Natural killer cell (primary cell): ENCODE results near the gene FAH. TPM values are rescaled to one million over a fixed set of nuclear protein-coding genes. Genes with fewer than 3 reads are reported as not detected.

Source experiments
- ATAC-seq, 3 donors: fragments of 150-1000 bp in 2 of 3; fragments of 200-7000 bp in 1 of 3; cut with Tn5 transposase; 1 replicate in 1 of 3; 2 replicates in 2 of 3; pipeline ENCODE4 v1.10.0; 2021; ENCODE audit warnings: mild to moderate bottlenecking in 2 of 3, moderate library complexity in 2 of 3
- DNase-seq, 2 donors: peaks; one replicate each; pipeline versions ENCODE4 v3.0.0 to v3.0.0-alpha.2; 2013 to 2021; ENCODE audit warnings: mixed read lengths in 1 of 2
- H3K27ac ChIP-seq: one replicate; pipeline ENCODE4 v1.5.1; 2013; ENCODE audit warnings: mild to moderate bottlenecking, low read length
- H3K27me3 ChIP-seq: one replicate; pipeline ENCODE4 v1.6.1; 2013; ENCODE audit warnings: low read length; ENCODE audit not compliant: control insufficient read depth, insufficient read depth
- H3K36me3 ChIP-seq: one replicate; pipeline ENCODE4 v1.6.1; 2013; ENCODE audit warnings: low read length; ENCODE audit not compliant: control insufficient read depth, insufficient read depth
- H3K4me1 ChIP-seq: one replicate; pipeline ENCODE4 v1.6.1; 2013; ENCODE audit warnings: low read length; ENCODE audit not compliant: control insufficient read depth, insufficient read depth
- H3K4me3 ChIP-seq: one replicate; pipeline ENCODE4 v1.5.1; 2013; ENCODE audit warnings: low read length
- H3K9me3 ChIP-seq: one replicate; pipeline ENCODE4 v1.6.1; 2013; ENCODE audit warnings: low read length; ENCODE audit not compliant: control insufficient read depth, insufficient read depth
- H3K27ac Mint-ChIP-seq, 2 donors: one replicate each; pipeline ENCODE4 v1.8.0; 2022; ENCODE audit warnings: mild to moderate bottlenecking in 2 of 2, mixed read lengths in 2 of 2, moderate library complexity in 1 of 2
- H3K27me3 Mint-ChIP-seq, 2 donors: one replicate each; pipeline ENCODE4 v1.8.0; 2022; ENCODE audit warnings: low read depth in 2 of 2, mixed read lengths in 2 of 2
- H3K36me3 Mint-ChIP-seq: one replicate; pipeline ENCODE4 v1.8.0; 2022; ENCODE audit warnings: mixed read lengths
- H3K4me1 Mint-ChIP-seq, 2 donors: one replicate each; pipeline ENCODE4 v1.8.0; 2022; ENCODE audit warnings: mixed read lengths in 2 of 2
- H3K4me3 Mint-ChIP-seq: one replicate; pipeline ENCODE4 v1.8.0; 2022; ENCODE audit warnings: mild to moderate bottlenecking, moderate library complexity, mixed read lengths
- H3K9me3 Mint-ChIP-seq, 2 donors: one replicate each; pipeline ENCODE4 v1.8.0; 2022; ENCODE audit warnings: mixed read lengths in 2 of 2
- CTCF ChIP-seq: fragments of 200-600 bp; IDR thresholded peaks from one replicate; pipeline ENCODE4 v1.8.0; 2022; ENCODE audit warnings: antibody characterized with exemption
- WGBS: methylation state at CpG from one replicate; pipeline ENCODE4 v1.1.7; 2013; ENCODE audit warnings: missing lambda C conversion rate; ENCODE audit not compliant: insufficient coverage; 5-methylcytosine and 5-hydroxymethylcytosine counted together
- intact Hi-C: fragments of 100-400 bp; cut with micrococcal nuclease; formaldehyde crosslinking; loops from one replicate; pipeline ENCODE4 v1.14.2; 2022
- total RNA-seq, 4 donors: library from RNA; stranded (reverse); fragments of 120-200 nt in 1 of 4; gene quantifications; one replicate each; pipeline versions ENCODE4 v1.2.3 to v1.2.4, GENCODE V29; 2013 to 2022

FAH gene
- total RNA-seq, 3 donors from 2014 or later (not counting 1 experiment from before 2014, with no cell fraction given), result 12.4 to 14.1 (median 13.5) TPM

DNA sequence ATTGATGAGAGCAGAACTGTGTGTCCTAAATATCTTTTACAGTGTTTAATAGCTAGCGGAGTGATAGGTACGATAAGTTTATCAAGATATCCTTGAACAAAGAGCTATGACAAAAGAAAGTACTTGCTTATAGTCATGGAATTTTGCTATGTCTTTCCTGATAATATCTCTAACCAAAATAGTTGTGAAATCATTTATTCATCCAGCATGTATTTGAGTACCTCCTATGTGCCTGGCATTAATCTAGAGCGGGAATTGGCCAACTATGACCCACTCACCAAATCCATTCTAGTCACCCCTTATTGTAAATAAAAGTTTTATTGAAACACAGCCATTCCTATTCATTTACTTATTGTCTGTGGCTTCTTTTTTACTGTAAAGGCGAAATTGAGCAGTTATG, 46.7 kb upstream of the FAH start:
- TF ChIP-seq CTCF, result no peak
- Histone ChIP-seq H3K4me3 (no peak overlapping the region), H3K36me3 (peaks cover 4% of the 10 kb centered on the region), H3K27ac (no peak overlapping the region), H3K4me1 (no peaks in the 10 kb centered on the region), H3K9me3 (no peaks in the 10 kb centered on the region), H3K27me3 (no peaks in the 10 kb centered on the region)
- Mint-ChIP-seq H3K4me3 (no peak overlapping the region), H3K36me3 (no peaks in the 10 kb centered on the region), H3K4me1 (peaks cover 54 to 69% of the 10 kb centered on the region in 2 donors), H3K9me3 (no peaks in the 10 kb centered on the region), H3K27ac (no peak overlapping the region), H3K27me3 (no peaks in the 10 kb centered on the region)
- WGBS, result 100% methylated on average over 4 of the region's 4 CpGs
- no peak for DNase-seq
- intact Hi-C loops, result no loop called here
- ATAC-seq, result no peak

DNA sequence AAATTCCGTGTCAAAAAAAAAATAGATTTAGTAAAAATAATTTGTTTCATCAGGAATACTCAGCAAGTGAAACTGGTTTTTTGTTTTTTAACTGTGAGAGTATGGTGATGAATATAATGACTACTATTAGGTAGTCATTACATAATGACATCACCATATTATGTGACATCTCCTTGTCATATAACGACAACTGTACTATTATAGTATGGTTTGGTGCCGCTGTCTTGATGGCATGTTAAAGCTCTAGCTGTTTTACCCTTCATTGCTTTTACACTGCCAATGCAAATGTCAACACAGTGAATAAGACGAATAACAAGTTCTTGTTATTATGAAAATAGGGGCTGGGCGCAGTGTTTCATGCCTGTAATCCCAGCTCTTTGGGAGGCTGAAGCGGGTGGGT, 45.6 kb upstream of the FAH start:
- intact Hi-C loops, result no loop called here
- DNase-seq, result no peak

GRCh38 chr15:80107774-80108173, 45.0 kb upstream of the FAH start:
- no peaks in the 10 kb centered on the region for H3K36me3 Mint-ChIP-seq
- DNase-seq (no peak), ATAC-seq (no peak)
- 88% methylated on average over 2 of the region's 3 CpGs for WGBS
- H3K4me3 Mint-ChIP-seq, result no peak overlapping the region
- intact Hi-C loops, result no loop called here
- Histone ChIP-seq H3K9me3 (no peaks in the 10 kb centered on the region), H3K4me3 (no peak overlapping the region), H3K36me3 (peaks cover 4% of the 10 kb centered on the region), H3K27me3 (no peaks in the 10 kb centered on the region), H3K27ac (no peak overlapping the region), H3K4me1 (no peaks in the 10 kb centered on the region)
- H3K27ac Mint-ChIP-seq, result no peak overlapping the region
- TF ChIP-seq CTCF, result no peak
- H3K4me1 Mint-ChIP-seq, result peaks cover 48 to 58% of the 10 kb centered on the region in 2 donors
- no peaks in the 10 kb centered on the region for H3K27me3 Mint-ChIP-seq
- H3K9me3 Mint-ChIP-seq, result no peaks in the 10 kb centered on the region

More for the DNA sequence above, 45.6 kb upstream of the FAH start:
- Histone ChIP-seq H3K36me3 (peaks cover 4% of the 10 kb centered on the region), H3K9me3 (no peaks in the 10 kb centered on the region), H3K4me1 (no peaks in the 10 kb centered on the region), H3K27ac (no peak overlapping the region), H3K27me3 (no peaks in the 10 kb centered on the region), H3K4me3 (no peak overlapping the region)
- Mint-ChIP-seq H3K36me3 (no peaks in the 10 kb centered on the region), H3K27me3 (no peaks in the 10 kb centered on the region), H3K4me1 (peaks cover 53 to 64% of the 10 kb centered on the region in 2 donors), H3K4me3 (no peak overlapping the region), H3K9me3 (no peaks in the 10 kb centered on the region), H3K27ac (no peak overlapping the region)
- WGBS, result 92% methylated on average over 5 of the region's 6 CpGs
- TF ChIP-seq CTCF, result no peak
- no peak for ATAC-seq

GRCh38 chr15:80109388-80109787, 43.4 kb upstream of the FAH start:
- Histone ChIP-seq H3K4me3 (no peak overlapping the region), H3K27ac (no peak overlapping the region), H3K9me3 (no peaks in the 10 kb centered on the region), H3K36me3 (no peaks in the 10 kb centered on the region), H3K4me1 (no peaks in the 10 kb centered on the region), H3K27me3 (no peaks in the 10 kb centered on the region)
- Mint-ChIP-seq H3K27me3 (no peaks in the 10 kb centered on the region), H3K27ac (peak overlapping the region in 1 of 2 donors; percentile 3), H3K4me1 (peaks cover 56 to 62% of the 10 kb centered on the region in 2 donors), H3K9me3 (no peaks in the 10 kb centered on the region), H3K4me3 (no peak overlapping the region), H3K36me3 (no peaks in the 10 kb centered on the region)
- ATAC-seq (no peak), DNase-seq (no peak)
- TF ChIP-seq CTCF, result no peak
- 66% methylated on average over 3 of the region's 3 CpGs for WGBS
- intact Hi-C loops, result no loop called here
